Measurements from ENCODE around the gene PLCB4.

PLCB4 gene

GRCh38 chr20:9223296-9223695 is 154.4 kb downstream of the PLCB4 start (continued):
- no peak for TF ChIP-seq ZBTB49 (tag by site-specific recombination; IDR thresholded peaks at IDR 0.05; ENCODE audit: low read depth)
- no peak for TF ChIP-seq ZFHX2 (tag by site-specific recombination; conservative IDR thresholded peaks at IDR 0.05)
- TF ChIP-seq ZSCAN4 (tag by site-specific recombination; IDR thresholded peaks at IDR 0.05): no peak
- TF ChIP-seq ZNF596 (tag by site-specific recombination; IDR thresholded peaks at IDR 0.05): no peak
- TF ChIP-seq ELK4 (IDR thresholded peaks at IDR 0.05; ENCODE audit: borderline replicate concordance, low read depth, low read length): no peak
- TF ChIP-seq GLI2 (tag by site-specific recombination; IDR thresholded peaks at IDR 0.05; ENCODE audit: borderline replicate concordance, low read depth): no peak
- TF ChIP-seq SCRT1 (tag by site-specific recombination; IDR thresholded peaks at IDR 0.05; ENCODE audit: borderline replicate concordance): no peak

- Histone ChIP-seq H3K4me1 (ENCODE audit: control insufficient read depth, insufficient read depth, low read length) (no peaks in the 10 kb centered on the region), H3K4me3 (ENCODE audit: low read depth, low read length) (no peak overlapping the region), H3K9me3 (ENCODE audit: control insufficient read depth, insufficient read depth, low read depth, low read length) (no peaks in the 10 kb centered on the region), H3K36me3 (ENCODE audit: control insufficient read depth in 2 of 2, insufficient read depth in 1 of 2, low read length in 2 of 2) (no peaks in the 10 kb centered on the region), H3K27ac (ENCODE audit: extremely low read depth, low read depth, low read length) (no peak overlapping the region)
- POLR2A ChIA-PET: interaction anchor here (0.6 kb wide), 1 partner anchor 1044 kb away, joined by 4 read pairs; no protein-coding TSS in a partner anchor
- CTCF ChIA-PET: interaction anchor here (0.6 to 0.9 kb wide), 2 partner anchors 12 to 243 kb away, joined by 3 read pairs; no protein-coding TSS in a partner anchor
- TF ChIP-seq ZNF302 (tag by site-specific recombination; IDR thresholded peaks at IDR 0.05; ENCODE audit: low read depth) (no peak), ZNF510 (tag by site-specific recombination; IDR thresholded peaks at IDR 0.05; ENCODE audit: insufficient replicate concordance) (no peak), ZNF140 (tag by site-specific recombination; IDR thresholded peaks at IDR 0.05) (no peak), HIC1 (tag by site-specific recombination; IDR thresholded peaks at IDR 0.05) (no peak), ZNF18 (tag by site-specific recombination; IDR thresholded peaks at IDR 0.05) (no peak), PATZ1 (tag by site-specific recombination; IDR thresholded peaks at IDR 0.05) (no peak), ZNF2 (tag by site-specific recombination; IDR thresholded peaks at IDR 0.05) (no peak), ZNF777 (tag by site-specific recombination; IDR thresholded peaks at IDR 0.05; ENCODE audit: borderline replicate concordance) (no peak), AEBP2 (tag by site-specific recombination; IDR thresholded peaks at IDR 0.05; ENCODE audit: borderline replicate concordance) (no peak), ZNF138 (tag by site-specific recombination; IDR thresholded peaks at IDR 0.05; ENCODE audit: borderline replicate concordance) (no peak), ZNF558 (tag by site-specific recombination; IDR thresholded peaks at IDR 0.05) (no peak), ZBTB49 (tag by site-specific recombination; IDR thresholded peaks at IDR 0.05; ENCODE audit: low read depth) (no peak), KLF9 (tag by site-specific recombination; IDR thresholded peaks at IDR 0.05; ENCODE audit: low read depth) (no peak)
Observed at GRCh38 chr20:9225879-9226278, 157.0 kb downstream of the PLCB4 start.

Data from HEK293 (cell line).